ENCODE results near the gene PTDSS2. TPM values are rescaled to one million over a fixed set of nuclear protein-coding genes. Genes with fewer than 3 reads are reported as not detected.

PTDSS2 gene
- total and polyA plus RNA-seq, 2 of the 13 experiments (the other 11 are each of a cell fraction or from before 2014, with no cell fraction given): 21.7 to 26.4 TPM

DNA sequence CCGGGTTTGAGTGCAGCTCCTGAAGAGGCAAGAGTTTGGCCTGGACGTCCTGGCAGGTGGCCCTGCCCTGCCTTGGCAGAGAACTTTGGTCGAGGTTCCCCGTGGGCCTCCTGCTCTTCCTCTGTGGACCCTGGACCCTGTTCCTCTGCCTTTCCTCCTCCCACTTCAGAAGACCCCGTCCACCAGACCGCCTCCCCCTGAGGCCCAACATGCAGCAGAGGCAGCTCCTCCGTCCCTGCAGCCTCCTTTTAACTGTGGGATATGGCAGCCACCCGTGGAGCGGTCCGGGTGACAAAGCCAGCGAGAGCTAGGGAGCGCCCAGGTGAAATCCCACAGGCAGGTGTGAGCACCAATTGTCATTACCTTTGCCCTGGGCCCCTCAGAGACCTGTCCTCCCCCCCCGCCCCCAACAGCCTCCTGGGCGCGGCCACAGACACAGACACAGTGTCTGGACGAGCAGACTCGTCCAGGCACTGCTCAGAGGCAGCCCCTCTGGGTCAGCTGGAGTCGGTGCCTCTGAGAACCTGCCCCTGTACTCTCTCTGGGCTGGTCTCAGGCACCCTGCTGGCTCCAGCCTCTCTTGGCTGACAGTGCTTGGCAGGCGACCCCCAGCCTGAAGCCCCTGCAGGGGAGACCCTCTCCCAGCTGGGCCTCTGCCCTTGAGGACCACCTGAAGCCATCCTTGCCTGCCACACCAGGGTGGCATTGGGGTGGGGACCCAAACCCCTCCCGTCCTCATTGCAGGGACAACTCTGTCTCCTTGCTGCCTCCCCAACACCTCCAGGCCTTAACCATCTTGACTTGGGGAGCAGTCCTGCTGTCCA is 4.1 kb upstream of the PTDSS2 start (continued):
- TF ChIP-seq, protein P1, sequence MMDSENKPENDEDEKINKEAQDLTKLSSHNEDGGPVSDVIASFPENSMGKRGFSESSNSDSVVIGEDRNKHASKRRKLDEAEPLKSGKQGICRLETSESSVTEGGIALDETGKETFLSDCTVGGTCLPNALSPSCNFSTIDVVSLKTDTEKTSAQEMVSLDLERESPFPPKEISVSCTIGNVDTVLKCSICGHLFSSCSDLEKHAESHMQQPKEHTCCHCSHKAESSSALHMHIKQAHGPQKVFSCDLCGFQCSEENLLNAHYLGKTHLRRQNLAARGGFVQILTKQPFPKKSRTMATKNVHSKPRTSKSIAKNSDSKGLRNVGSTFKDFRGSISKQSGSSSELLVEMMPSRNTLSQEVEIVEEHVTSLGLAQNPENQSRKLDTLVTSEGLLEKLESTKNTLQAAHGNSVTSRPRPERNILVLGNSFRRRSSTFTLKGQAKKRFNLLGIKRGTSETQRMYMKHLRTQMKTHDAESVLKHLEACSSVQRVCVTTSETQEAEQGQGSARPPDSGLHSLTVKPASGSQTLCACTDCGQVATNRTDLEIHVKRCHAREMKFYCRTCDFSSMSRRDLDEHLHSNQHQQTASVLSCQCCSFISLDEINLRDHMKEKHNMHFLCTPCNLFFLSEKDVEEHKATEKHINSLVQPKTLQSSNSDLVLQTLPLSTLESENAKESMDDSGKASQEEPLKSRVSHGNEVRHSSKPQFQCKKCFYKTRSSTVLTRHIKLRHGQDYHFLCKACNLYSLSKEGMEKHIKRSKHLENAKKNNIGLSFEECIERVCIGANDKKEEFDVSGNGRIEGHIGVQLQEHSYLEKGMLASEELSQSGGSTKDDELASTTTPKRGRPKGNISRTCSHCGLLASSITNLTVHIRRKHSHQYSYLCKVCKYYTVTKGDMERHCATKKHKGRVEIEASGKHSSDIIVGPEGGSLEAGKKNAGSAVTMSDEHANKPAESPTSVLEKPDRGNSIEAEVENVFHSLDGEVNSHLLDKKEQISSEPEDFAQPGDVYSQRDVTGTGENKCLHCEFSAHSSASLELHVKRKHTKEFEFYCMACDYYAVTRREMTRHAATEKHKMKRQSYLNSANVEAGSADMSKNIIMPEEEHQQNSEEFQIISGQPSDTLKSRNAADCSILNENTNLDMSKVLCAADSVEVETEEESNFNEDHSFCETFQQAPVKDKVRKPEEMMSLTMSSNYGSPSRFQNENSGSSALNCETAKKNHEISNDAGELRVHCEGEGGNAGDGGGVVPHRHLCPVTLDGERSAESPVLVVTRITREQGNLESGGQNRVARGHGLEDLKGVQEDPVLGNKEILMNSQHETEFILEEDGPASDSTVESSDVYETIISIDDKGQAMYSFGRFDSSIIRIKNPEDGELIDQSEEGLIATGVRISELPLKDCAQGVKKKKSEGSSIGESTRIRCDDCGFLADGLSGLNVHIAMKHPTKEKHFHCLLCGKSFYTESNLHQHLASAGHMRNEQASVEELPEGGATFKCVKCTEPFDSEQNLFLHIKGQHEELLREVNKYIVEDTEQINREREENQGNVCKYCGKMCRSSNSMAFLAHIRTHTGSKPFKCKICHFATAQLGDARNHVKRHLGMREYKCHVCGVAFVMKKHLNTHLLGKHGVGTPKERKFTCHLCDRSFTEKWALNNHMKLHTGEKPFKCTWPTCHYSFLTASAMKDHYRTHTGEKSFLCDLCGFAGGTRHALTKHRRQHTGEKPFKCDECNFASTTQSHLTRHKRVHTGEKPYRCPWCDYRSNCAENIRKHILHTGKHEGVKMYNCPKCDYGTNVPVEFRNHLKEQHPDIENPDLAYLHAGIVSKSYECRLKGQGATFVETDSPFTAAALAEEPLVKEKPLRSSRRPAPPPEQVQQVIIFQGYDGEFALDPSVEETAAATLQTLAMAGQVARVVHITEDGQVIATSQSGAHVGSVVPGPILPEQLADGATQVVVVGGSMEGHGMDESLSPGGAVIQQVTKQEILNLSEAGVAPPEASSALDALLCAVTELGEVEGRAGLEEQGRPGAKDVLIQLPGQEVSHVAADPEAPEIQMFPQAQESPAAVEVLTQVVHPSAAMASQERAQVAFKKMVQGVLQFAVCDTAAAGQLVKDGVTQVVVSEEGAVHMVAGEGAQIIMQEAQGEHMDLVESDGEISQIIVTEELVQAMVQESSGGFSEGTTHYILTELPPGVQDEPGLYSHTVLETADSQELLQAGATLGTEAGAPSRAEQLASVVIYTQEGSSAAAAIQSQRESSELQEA (CRISPR knock-in tag; IDR thresholded peaks at IDR 0.05; ENCODE audit: not compliant biosample characterization): no peak
- TF ChIP-seq ASH2L (IDR thresholded peaks at IDR 0.05; ENCODE audit: insufficient read length, low read depth, low read length) (peak; percentile 84), SNAPC2 (CRISPR knock-in tag; IDR thresholded peaks at IDR 0.05) (no peak), ZNF766 (CRISPR knock-in tag; IDR thresholded peaks at IDR 0.05; ENCODE audit: borderline replicate concordance) (no peak), POLR2AphosphoS5 (IDR thresholded peaks at IDR 0.05; ENCODE audit: low read depth, low read length) (peak; percentile 72), ZNF274 (CRISPR knock-in tag; IDR thresholded peaks at IDR 0.05) (peak; percentile 20; the same call in 1 of the 2 replicates), SIX4 (CRISPR knock-in tag; IDR thresholded peaks at IDR 0.05) (no peak), ZSCAN29 (CRISPR knock-in tag; conservative IDR thresholded peaks at IDR 0.05) (no peak)
- TF ChIP-seq, protein P2, sequence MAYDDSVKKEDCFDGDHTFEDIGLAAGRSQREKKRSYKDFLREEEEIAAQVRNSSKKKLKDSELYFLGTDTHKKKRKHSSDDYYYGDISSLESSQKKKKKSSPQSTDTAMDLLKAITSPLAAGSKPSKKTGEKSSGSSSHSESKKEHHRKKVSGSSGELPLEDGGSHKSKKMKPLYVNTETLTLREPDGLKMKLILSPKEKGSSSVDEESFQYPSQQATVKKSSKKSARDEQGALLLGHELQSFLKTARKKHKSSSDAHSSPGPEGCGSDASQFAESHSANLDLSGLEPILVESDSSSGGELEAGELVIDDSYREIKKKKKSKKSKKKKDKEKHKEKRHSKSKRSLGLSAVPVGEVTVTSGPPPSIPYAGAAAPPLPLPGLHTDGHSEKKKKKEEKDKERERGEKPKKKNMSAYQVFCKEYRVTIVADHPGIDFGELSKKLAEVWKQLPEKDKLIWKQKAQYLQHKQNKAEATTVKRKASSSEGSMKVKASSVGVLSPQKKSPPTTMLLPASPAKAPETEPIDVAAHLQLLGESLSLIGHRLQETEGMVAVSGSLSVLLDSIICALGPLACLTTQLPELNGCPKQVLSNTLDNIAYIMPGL (CRISPR knock-in tag; IDR thresholded peaks at IDR 0.05; ENCODE audit: borderline replicate concordance in 1 of 2, low read depth in 1 of 2): peak in 1 of 2 experiments; percentile 13; a peak in 1 of 4 replicates
- TF ChIP-seq, protein P3, sequence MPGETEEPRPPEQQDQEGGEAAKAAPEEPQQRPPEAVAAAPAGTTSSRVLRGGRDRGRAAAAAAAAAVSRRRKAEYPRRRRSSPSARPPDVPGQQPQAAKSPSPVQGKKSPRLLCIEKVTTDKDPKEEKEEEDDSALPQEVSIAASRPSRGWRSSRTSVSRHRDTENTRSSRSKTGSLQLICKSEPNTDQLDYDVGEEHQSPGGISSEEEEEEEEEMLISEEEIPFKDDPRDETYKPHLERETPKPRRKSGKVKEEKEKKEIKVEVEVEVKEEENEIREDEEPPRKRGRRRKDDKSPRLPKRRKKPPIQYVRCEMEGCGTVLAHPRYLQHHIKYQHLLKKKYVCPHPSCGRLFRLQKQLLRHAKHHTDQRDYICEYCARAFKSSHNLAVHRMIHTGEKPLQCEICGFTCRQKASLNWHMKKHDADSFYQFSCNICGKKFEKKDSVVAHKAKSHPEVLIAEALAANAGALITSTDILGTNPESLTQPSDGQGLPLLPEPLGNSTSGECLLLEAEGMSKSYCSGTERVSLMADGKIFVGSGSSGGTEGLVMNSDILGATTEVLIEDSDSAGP (CRISPR knock-in tag; IDR thresholded peaks at IDR 0.05; ENCODE audit: borderline replicate concordance): peak; percentile 77
